SU-DHL-6 (cell line): Measurements from ENCODE around the gene IRAK2.

Experiments used
- H2AFZ ChIP-seq: fragments of 200-600 bp; sonication (generic); 2 replicates; pipeline ENCODE4 v1.6.1; 2014; ENCODE audit warnings: low read depth, mild to moderate bottlenecking, moderate library complexity, mixed read lengths, antibody characterized with exemption, low read length; ENCODE audit not compliant: severe bottlenecking
- H3F3A ChIP-seq: fragments of 200-600 bp; shearing (Covaris generic); 2 replicates; pipeline ENCODE4 v1.6.0; 2016; ENCODE audit warnings: antibody characterized with exemption, mild to moderate bottlenecking; ENCODE audit not compliant: insufficient read depth
- H3K27ac ChIP-seq: fragments of 200-600 bp; sonication (generic); 2 replicates; pipeline ENCODE4 v1.5.1; 2016; ENCODE audit warnings: low read depth, mild to moderate bottlenecking, low read length, moderate library complexity, mixed read lengths
- H3K27me3 ChIP-seq: fragments of 200-600 bp; sonication (generic), shearing (Covaris generic); 2 replicates; pipeline ENCODE4 v1.6.0; 2014; ENCODE audit warnings: mild to moderate bottlenecking, low read length
- H3K36me3 ChIP-seq: fragments of 200-600 bp; sonication (generic); 2 replicates; pipeline ENCODE4 v1.6.1; 2014; ENCODE audit warnings: mild to moderate bottlenecking, low read length, mixed read lengths
- H3K4me2 ChIP-seq: fragments of 300-600, 200-600 bp; shearing (Covaris generic), sonication (generic); 2 replicates; pipeline ENCODE4 v1.6.0; 2014; ENCODE audit warnings: low read length, low read depth, mild to moderate bottlenecking; ENCODE audit not compliant: poor library complexity, severe bottlenecking
- H3K4me3 ChIP-seq: fragments of 200-600 bp; sonication (generic); 2 replicates; pipeline ENCODE4 v1.5.1; 2014; ENCODE audit warnings: antibody characterized with exemption, low read length, mild to moderate bottlenecking, mixed read lengths; ENCODE audit not compliant: insufficient read depth, poor library complexity, severe bottlenecking
- H3K79me2 ChIP-seq: fragments of 200-600 bp; sonication (generic); 2 replicates; pipeline ENCODE4 v1.6.1; 2014; ENCODE audit warnings: mild to moderate bottlenecking, low read length, moderate library complexity; ENCODE audit not compliant: insufficient read depth
- H3K9ac ChIP-seq: fragments of 200-600 bp; sonication (generic); 2 replicates; pipeline ENCODE4 v1.7.0; 2014; ENCODE audit warnings: mild to moderate bottlenecking, low read length
- H3K9me2 ChIP-seq: fragments of 200-600 bp; sonication (generic); replicated peaks from 2 replicates; pipeline ENCODE4 v1.6.1; 2014; ENCODE audit warnings: low read length; ENCODE audit not compliant: insufficient read depth
- H3K9me3 ChIP-seq: fragments of 200-600 bp; sonication (generic); 2 replicates; pipeline ENCODE4 v1.6.1; 2014; ENCODE audit warnings: low read length, mixed read lengths; ENCODE audit not compliant: insufficient read depth
- H4K20me1 ChIP-seq: fragments of 200-600 bp; sonication (generic); 2 replicates; pipeline ENCODE4 v1.6.1; 2014; ENCODE audit warnings: low read depth, mild to moderate bottlenecking, antibody characterized with exemption, low read length, moderate library complexity, mixed read lengths
- CTCF ChIP-seq: fragments of 200-600 bp; sonication (generic); IDR thresholded peaks from one replicate; pipeline ENCODE4 v1.5.1; 2017; ENCODE audit warnings: antibody characterized with exemption, mild to moderate bottlenecking, low read length, moderate library complexity; ENCODE audit not compliant: insufficient read depth, poor library complexity, severe bottlenecking
- EZH2phosphoT487 ChIP-seq: fragments of 200-600 bp; sonication (generic), shearing (Covaris generic); conservative IDR thresholded peaks from 2 replicates; pipeline ENCODE4 v1.6.1; 2018; ENCODE audit warnings: mild to moderate bottlenecking, antibody characterized with exemption, low read length, moderate library complexity, mixed read lengths

Gene IRAK2

GRCh38 chr3:10292505-10293419, 128.0 kb downstream of the IRAK2 start, which contains the start of gene GHRL:
TSS of gene GHRL (minus strand) at chr3:10292947. CDS start at chr3:10290180, 2,767 bp downstream.
- H3K9me3 ChIP-seq: no peaks in the 10 kb centered on the region
- H3F3A ChIP-seq: peaks cover 4% of the 10 kb centered on the region; the same call in 1 of the 2 replicates
- H3K79me2 ChIP-seq: no peaks in the 10 kb centered on the region
- no peak within 1 kb of the TSS for H3K27ac ChIP-seq
- no peak within 1 kb of the TSS for H2AFZ ChIP-seq
- no peak within 1 kb of the TSS for H3K4me3 ChIP-seq
- no peak within 1 kb of the TSS for H3K4me2 ChIP-seq
- H4K20me1 ChIP-seq: no peaks in the 10 kb centered on the region
- H3K9me2 ChIP-seq: no peaks in the 10 kb centered on the region
- no peaks in the 10 kb centered on the region for H3K27me3 ChIP-seq
- TF ChIP-seq CTCF (no peak), EZH2phosphoT487 (no peak)
- no peak within 1 kb of the TSS for H3K9ac ChIP-seq
- no peaks in the 10 kb centered on the region for H3K36me3 ChIP-seq
